HUES6 (cell line): ENCODE measurements around the gene TEKT5.
"Not testable (repeated sequence)": the region's sequence is repeated elsewhere in the genome, so short reads cannot be mapped to it uniquely, and the experiment has no call there.

Source experiments
- H3K27ac ChIP-seq: 2 replicates; pipeline ENCODE4 v1.7.0; 2013; ENCODE audit warnings: low read depth, mild to moderate bottlenecking, low read length, inconsistent platforms
- H3K27me3 ChIP-seq: 2 replicates; pipeline ENCODE4 v1.6.1; 2013; ENCODE audit warnings: low read length; ENCODE audit not compliant: control insufficient read depth, insufficient read depth
- H3K36me3 ChIP-seq: 2 replicates; pipeline ENCODE4 v1.6.1; 2013; ENCODE audit warnings: low read length; ENCODE audit not compliant: control insufficient read depth, insufficient read depth
- H3K4me1 ChIP-seq: 2 replicates; pipeline ENCODE4 v1.6.1; 2013; ENCODE audit warnings: low read length; ENCODE audit not compliant: control insufficient read depth, insufficient read depth
- H3K4me3 ChIP-seq: 2 replicates; pipeline ENCODE4 v1.5.1; 2013; ENCODE audit warnings: low read depth, low read length
- H3K9ac ChIP-seq: one replicate; pipeline ENCODE4 v1.6.1; 2013; ENCODE audit warnings: mild to moderate bottlenecking, low read length
- H3K9me3 ChIP-seq: 2 replicates; pipeline ENCODE4 v1.6.1; 2013; ENCODE audit warnings: low read depth, low read length; ENCODE audit not compliant: control insufficient read depth, insufficient read depth

Gene TEKT5

DNA sequence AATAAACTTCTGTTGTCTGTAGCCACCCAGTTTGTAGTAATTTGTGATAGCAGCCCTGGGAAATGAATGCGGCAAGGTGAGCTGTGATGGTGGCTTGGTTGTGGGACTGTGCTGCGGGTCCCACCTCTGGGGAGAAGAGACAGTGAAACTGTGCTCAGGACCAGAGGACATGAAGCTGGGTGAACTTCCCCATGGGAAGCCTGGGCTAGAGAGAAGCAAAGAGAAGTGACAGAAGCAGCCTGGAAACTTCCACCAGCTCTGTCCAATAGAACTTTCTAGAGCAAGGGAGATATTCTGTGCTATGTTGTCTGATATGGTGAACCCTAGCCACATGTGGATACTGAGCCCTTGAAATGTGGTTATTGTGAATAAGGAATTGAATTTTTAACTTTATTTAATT, 62.8 kb downstream of the TEKT5 start:
- Histone ChIP-seq H3K9me3 (peaks cover 9% of the 10 kb centered on the region; the same call in 1 of the 2 replicates), H3K27ac (no peak overlapping the region), H3K9ac (no peak overlapping the region), H3K4me1 (peaks cover 8% of the 10 kb centered on the region; the same call in 1 of the 2 replicates), H3K36me3 (no peaks in the 10 kb centered on the region), H3K27me3 (no peaks in the 10 kb centered on the region), H3K4me3 (no peak overlapping the region)

DNA sequence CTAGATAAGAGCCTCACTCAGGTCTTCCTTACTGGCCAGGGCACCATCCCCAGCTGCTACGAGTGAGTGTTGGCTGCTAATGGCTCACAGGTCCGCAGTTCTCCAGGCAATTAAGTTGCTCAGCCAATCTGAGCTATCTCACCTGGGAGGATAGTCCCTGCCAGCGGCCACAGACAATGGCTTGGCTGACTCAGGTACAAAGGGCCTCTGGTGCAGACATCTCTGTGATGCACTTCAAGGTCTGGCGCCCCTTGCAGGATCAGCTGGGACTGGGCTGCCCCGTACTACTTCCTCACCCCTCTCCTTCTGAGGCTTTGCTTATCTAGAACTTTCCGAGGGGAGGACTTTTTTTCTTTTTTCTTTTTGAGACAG, 65.2 kb downstream of the TEKT5 start:
- Histone ChIP-seq H3K4me1 (peaks cover 8% of the 10 kb centered on the region; the same call in 1 of the 2 replicates), H3K27ac (no peak overlapping the region), H3K36me3 (no peaks in the 10 kb centered on the region), H3K9me3 (peaks cover 3% of the 10 kb centered on the region; the same call in 1 of the 2 replicates), H3K27me3 (no peaks in the 10 kb centered on the region), H3K9ac (no peak overlapping the region), H3K4me3 (no peak overlapping the region)

- Histone ChIP-seq H3K4me3 (no peak overlapping the region), H3K9me3 (no peaks in the 10 kb centered on the region), H3K9ac (no peak overlapping the region), H3K27ac (no peak overlapping the region), H3K27me3 (no peaks in the 10 kb centered on the region), H3K36me3 (no peaks in the 10 kb centered on the region), H3K4me1 (peaks cover 14% of the 10 kb centered on the region)
These were observed 69.0 kb downstream of the TEKT5 start for GRCh38 chr16:10625595-10626357.

- Histone ChIP-seq H3K9me3 (no peaks in the 10 kb centered on the region), H3K4me3 (no peak overlapping the region), H3K4me1 (peaks cover 19% of the 10 kb centered on the region), H3K27me3 (peaks cover 4% of the 10 kb centered on the region; the same call in 1 of the 2 replicates), H3K27ac (no peak overlapping the region), H3K36me3 (no peaks in the 10 kb centered on the region), H3K9ac (no peak overlapping the region)
These were observed 70.2 kb downstream of the TEKT5 start for GRCh38 chr16:10624527-10624926.

- Histone ChIP-seq H3K4me1 (peaks cover 28% of the 10 kb centered on the region), H3K4me3 (no peak overlapping the region), H3K36me3 (no peaks in the 10 kb centered on the region), H3K27ac (no peak overlapping the region), H3K9ac (no peak overlapping the region), H3K9me3 (no peaks in the 10 kb centered on the region), H3K27me3 (peaks cover 14% of the 10 kb centered on the region)
These were observed 71.7 kb downstream of the TEKT5 start for GRCh38 chr16:10623059-10623458.

DNA sequence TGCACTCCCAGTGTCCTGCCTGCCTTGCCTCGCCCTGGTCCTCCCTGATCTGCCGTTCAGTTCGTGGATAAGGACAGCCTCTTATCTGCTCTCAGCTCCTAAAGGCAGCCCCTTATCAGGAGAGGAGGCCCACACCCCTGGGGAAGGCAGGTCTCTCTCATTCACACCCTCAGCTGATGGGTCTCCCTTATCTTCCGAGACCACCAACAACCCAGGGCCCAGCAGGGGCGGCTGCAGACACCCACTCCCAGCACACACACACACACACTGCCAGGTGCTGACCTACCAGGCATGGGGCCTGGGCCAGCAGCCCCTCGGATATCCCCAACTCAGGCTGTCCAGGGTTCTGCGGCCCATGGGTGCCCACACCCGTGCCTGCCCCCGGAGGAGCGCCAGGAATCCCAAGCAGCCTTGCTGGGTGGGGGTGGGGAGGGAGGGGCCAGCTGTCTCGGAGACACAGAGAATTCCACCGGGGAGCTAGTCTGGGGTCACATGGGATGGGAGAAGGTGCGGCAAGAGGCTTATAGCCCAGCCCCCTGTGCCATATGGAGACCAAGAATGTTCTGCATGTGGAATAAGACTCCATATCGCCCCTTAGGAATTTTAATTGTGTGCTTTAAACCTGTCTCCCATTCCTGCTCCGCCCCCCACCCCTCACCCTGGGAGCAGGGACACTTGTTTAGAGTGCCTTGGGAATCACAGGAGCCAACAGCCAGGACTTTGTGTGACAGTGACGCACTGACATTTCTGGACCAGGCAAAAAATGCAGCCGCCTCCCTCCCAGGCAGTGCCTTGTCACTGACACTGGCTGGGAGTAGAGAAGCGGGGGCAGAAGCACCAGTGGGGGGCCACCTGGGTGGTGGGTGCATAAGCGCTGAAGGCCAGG, 72.5 kb downstream of the TEKT5 start:
- H3K9ac ChIP-seq = no peak overlapping the region
- H3K4me3 ChIP-seq = no peak overlapping the region
- H3K9me3 ChIP-seq = no peaks in the 10 kb centered on the region
- H3K27ac ChIP-seq = no peak overlapping the region
- no peaks in the 10 kb centered on the region for H3K36me3 ChIP-seq
- peaks cover 14% of the 10 kb centered on the region for H3K27me3 ChIP-seq
- H3K4me1 ChIP-seq = peaks cover 35% of the 10 kb centered on the region

DNA sequence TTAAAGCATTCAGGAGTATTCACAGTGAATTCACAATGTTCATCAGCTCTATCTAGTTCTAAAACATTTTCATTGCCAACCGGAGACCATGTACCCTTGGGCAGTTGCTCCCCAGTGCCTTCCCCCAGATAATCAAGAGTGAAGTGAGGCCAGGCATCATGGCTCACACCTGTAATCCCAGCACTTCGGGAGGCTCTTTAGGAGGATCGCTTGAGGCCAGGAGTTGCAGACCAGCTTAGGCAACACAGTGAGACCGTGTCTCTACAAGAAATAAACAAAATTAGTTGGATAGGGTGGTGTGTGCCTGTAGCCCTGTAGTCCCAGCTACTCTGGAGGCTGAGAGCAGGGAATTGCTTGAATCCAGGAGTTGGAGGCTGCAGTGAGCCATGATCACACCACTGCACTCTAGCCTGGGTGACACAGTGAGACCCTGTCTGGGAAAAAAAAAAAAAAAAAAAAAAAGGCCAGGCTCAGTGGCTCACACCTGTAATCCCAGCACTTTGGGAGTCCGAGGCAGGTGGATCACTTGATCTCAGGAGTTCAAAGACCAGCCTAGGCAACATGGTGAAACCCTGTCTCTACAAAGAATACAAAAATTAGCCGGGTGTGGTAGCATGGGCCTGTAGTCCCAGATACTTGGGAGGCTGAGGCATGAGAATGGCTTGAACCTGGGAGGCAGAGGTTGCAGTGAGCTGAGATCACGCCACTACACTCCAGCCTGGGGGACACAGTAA, 73.3 kb downstream of the TEKT5 start:
- H3K9ac ChIP-seq, H3K27ac ChIP-seq, H3K36me3 ChIP-seq, H3K9me3 ChIP-seq, H3K4me3 ChIP-seq: not testable (repeated sequence)
- peaks cover 44% of the 10 kb centered on the region for H3K4me1 ChIP-seq
- peaks cover 14% of the 10 kb centered on the region for H3K27me3 ChIP-seq

DNA sequence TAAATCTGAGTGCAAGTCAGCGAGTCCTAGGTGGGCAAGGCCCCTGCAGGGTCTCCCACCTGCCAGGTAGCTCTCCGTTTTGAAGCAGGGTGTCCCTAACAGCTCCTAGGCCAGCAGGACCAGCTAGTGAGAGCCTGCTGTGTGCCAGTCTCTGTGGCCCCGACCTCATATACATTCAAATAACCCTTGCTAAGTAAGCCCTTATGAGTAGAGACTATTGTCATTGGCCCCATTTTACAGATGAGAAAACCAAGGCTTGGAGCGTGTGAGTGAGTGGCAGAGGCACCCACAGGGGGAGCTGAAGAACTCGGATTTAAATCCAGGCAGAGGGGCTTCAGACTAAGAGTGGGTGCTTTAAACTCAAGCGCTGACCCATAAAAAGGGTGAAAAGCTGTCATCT, 74.6 kb downstream of the TEKT5 start:
- Histone ChIP-seq H3K36me3 (no peaks in the 10 kb centered on the region), H3K4me3 (peak overlapping the region; percentile 67), H3K27me3 (peaks cover 14% of the 10 kb centered on the region), H3K4me1 (peaks cover 47% of the 10 kb centered on the region), H3K9ac (no peak overlapping the region), H3K9me3 (no peaks in the 10 kb centered on the region), H3K27ac (no peak overlapping the region)

- Histone ChIP-seq H3K27ac (no peak overlapping the region), H3K4me1 (peaks cover 47% of the 10 kb centered on the region), H3K9ac (no peak overlapping the region), H3K27me3 (peaks cover 14% of the 10 kb centered on the region), H3K36me3 (no peaks in the 10 kb centered on the region), H3K4me3 (peak overlapping the region; percentile 67), H3K9me3 (no peaks in the 10 kb centered on the region)
These were observed 75.4 kb downstream of the TEKT5 start for GRCh38 chr16:10619271-10619849.

DNA sequence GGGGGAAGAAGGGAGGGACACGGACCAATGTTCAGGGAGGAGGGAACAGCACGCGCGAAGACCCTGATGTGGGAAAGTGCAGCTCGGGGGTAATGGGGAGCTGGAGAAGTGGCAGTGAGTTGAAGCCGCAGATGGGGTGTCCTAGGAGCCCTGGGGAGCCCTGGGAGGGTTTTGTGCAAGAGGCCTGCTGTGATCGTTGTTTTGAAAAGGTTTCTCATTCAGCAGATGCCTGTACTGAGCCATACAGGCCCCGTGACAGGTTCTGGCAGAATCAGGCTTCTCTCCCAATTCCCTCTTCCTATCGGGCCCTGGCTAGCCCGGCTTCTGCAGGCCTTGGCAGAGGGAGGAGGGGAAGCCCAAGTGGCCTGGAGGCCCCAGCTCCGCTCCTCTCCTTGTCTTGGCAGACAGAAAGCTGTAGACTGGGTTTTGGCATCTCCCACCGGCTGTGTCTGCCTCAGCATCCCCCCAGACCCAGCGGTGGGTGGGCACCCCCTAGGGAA, 76.0 kb downstream of the TEKT5 start:
- no peaks in the 10 kb centered on the region for H3K9me3 ChIP-seq
- H3K4me3 ChIP-seq = peak overlapping the region; percentile 67
- H3K27ac ChIP-seq = no peak overlapping the region
- H3K4me1 ChIP-seq = peaks cover 47% of the 10 kb centered on the region
- H3K36me3 ChIP-seq = no peaks in the 10 kb centered on the region
- no peak overlapping the region for H3K9ac ChIP-seq
- H3K27me3 ChIP-seq = peaks cover 14% of the 10 kb centered on the region
